ENCODE measurements around the gene ZNF784.

DNA sequence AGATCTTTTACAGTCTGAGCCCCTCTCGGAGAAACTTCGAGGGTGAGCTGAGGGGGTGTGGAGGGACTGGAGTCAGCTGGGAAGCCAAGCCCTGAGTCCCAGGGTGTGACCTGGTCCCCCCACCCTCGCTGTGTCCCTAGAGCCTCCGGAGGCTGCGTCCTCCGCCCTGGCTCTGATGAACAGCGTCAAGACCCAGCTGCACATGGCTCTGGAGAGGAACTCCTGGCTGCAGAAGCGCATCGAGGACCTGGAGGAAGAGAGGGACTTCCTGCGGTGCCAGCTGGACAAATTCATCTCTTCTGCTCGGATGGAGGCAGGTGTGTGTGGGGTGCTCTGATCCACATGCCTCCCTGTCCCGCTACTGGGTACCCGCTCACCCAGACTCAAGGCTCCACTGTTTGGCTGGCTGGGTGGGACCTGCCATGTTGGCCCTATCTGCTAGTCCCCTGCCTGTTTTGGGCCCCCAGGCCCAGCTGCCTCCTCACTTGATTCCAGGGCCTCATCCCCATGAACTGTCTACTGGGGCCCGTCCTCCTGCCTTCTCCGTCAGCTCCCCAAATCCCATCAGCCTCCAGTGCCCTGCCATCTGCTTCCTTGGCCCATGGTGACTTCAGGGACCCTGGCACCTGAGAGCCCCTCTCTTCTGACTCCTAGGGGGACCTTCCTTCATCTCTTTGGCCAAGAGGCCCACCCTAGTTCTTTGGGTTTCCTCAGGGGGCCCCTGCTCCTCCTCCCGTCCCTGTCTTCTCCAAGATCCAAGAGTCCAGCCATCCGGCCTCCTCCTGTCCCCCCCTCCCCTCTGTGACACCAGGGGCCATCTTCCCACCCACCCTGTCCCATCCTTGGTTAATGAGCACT lies 25.1 kb upstream of the ZNF784 start:
- TF ChIP-seq FOXM1 (IDR thresholded peaks at IDR 0.05; ENCODE audit: borderline replicate concordance, low read depth) = no peak
- TF ChIP-seq, protein P1, sequence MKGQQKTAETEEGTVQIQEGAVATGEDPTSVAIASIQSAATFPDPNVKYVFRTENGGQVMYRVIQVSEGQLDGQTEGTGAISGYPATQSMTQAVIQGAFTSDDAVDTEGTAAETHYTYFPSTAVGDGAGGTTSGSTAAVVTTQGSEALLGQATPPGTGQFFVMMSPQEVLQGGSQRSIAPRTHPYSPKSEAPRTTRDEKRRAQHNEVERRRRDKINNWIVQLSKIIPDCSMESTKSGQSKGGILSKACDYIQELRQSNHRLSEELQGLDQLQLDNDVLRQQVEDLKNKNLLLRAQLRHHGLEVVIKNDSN (IDR thresholded peaks at IDR 0.05) = no peak
- TF ChIP-seq, protein P2, sequence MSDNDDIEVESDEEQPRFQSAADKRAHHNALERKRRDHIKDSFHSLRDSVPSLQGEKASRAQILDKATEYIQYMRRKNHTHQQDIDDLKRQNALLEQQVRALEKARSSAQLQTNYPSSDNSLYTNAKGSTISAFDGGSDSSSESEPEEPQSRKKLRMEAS (IDR thresholded peaks at IDR 0.05) = no peak
- no peak for TF ChIP-seq RAD21 (IDR thresholded peaks at IDR 0.05; ENCODE audit: low read depth)
- no peak for TF ChIP-seq TAF1 (IDR thresholded peaks at IDR 0.05; ENCODE audit: low read depth)
- TF ChIP-seq CREB1 (IDR thresholded peaks at IDR 0.05; ENCODE audit: low read depth) = no peak
- no peak for TF ChIP-seq TCF12 (IDR thresholded peaks at IDR 0.05; ENCODE audit: low read depth)
- TF ChIP-seq EP300 (IDR thresholded peaks at IDR 0.05; ENCODE audit: borderline replicate concordance) = no peak
- no peak for TF ChIP-seq TEAD4 (IDR thresholded peaks at IDR 0.05)
- TF ChIP-seq YY1 (IDR thresholded peaks at IDR 0.05; ENCODE audit: low read depth) = no peak
- no peak for TF ChIP-seq CEBPB (IDR thresholded peaks at IDR 0.05)
- TF ChIP-seq ZBTB7A (IDR thresholded peaks at IDR 0.05; ENCODE audit: low read depth) = no peak
- no peak for TF ChIP-seq NFIC (IDR thresholded peaks at IDR 0.05)
- TF ChIP-seq, protein P3, sequence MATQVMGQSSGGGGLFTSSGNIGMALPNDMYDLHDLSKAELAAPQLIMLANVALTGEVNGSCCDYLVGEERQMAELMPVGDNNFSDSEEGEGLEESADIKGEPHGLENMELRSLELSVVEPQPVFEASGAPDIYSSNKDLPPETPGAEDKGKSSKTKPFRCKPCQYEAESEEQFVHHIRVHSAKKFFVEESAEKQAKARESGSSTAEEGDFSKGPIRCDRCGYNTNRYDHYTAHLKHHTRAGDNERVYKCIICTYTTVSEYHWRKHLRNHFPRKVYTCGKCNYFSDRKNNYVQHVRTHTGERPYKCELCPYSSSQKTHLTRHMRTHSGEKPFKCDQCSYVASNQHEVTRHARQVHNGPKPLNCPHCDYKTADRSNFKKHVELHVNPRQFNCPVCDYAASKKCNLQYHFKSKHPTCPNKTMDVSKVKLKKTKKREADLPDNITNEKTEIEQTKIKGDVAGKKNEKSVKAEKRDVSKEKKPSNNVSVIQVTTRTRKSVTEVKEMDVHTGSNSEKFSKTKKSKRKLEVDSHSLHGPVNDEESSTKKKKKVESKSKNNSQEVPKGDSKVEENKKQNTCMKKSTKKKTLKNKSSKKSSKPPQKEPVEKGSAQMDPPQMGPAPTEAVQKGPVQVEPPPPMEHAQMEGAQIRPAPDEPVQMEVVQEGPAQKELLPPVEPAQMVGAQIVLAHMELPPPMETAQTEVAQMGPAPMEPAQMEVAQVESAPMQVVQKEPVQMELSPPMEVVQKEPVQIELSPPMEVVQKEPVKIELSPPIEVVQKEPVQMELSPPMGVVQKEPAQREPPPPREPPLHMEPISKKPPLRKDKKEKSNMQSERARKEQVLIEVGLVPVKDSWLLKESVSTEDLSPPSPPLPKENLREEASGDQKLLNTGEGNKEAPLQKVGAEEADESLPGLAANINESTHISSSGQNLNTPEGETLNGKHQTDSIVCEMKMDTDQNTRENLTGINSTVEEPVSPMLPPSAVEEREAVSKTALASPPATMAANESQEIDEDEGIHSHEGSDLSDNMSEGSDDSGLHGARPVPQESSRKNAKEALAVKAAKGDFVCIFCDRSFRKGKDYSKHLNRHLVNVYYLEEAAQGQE (IDR thresholded peaks at IDR 0.05; ENCODE audit: low read depth) = no peak

Measured in Ishikawa (cell line).